Lower lobe of right lung (tissue), 2 donors: ENCODE data around the gene MOAP1. TPM values are rescaled to one million over a fixed set of nuclear protein-coding genes. Genes with fewer than 3 reads are reported as not detected.
"Not testable (repeated sequence)": the region's sequence is repeated elsewhere in the genome, so short reads cannot be mapped to it uniquely, and the experiment has no call there.

Source experiments
- ATAC-seq, 2 donors: fragments of 200-7000 bp; cut with Tn5 transposase; one replicate each; pipeline ENCODE4 v1.9.1; 2020 to 2022; ENCODE audit warnings: mild to moderate bottlenecking in 2 of 2, moderate library complexity in 2 of 2
- DNase-seq: peaks from one replicate; pipeline ENCODE4 v3.0.0-alpha.2; 2020
- H3K27ac ChIP-seq: fragments of 200-600 bp; one replicate; pipeline ENCODE4 v1.8.0; 2022
- H3K27me3 ChIP-seq: fragments of 200-600 bp; one replicate; pipeline ENCODE4 v1.8.0; 2022; ENCODE audit warnings: low read depth
- H3K36me3 ChIP-seq: fragments of 200-600 bp; one replicate; pipeline ENCODE4 v1.8.0; 2022; ENCODE audit warnings: mild to moderate bottlenecking
- H3K4me1 ChIP-seq: fragments of 200-600 bp; one replicate; pipeline ENCODE4 v1.8.0; 2022
- H3K4me3 ChIP-seq: fragments of 200-600 bp; one replicate; pipeline ENCODE4 v1.8.0; 2022; ENCODE audit warnings: mild to moderate bottlenecking
- H3K9me3 ChIP-seq: fragments of 200-600 bp; one replicate; pipeline ENCODE4 v1.8.0; 2022
- CTCF ChIP-seq: fragments of 200-600 bp; IDR thresholded peaks from one replicate; pipeline ENCODE4 v1.8.0; 2022; ENCODE audit warnings: antibody characterized with exemption, mild to moderate bottlenecking
- intact Hi-C: fragments of 100-400 bp; cut with DNase I; formaldehyde crosslinking; loops from one replicate; pipeline ENCODE4 v1.11.0; 2022
- total RNA-seq: library from RNA; stranded (reverse); fragmentation: NEBNext Ultra II Directional; extraction: Animal tissue kit (Norgen Biotek cat#: 25700); gene quantifications from one replicate; pipeline ENCODE4 v1.2.1, GENCODE V29; 2021
- donor health status: DM: no; HTN: yes; CAD: no; lungs with severe emphysema.

The MOAP1 gene
- total RNA-seq, 1 donor from 2014 or later, result 30.3 TPM

GRCh38 chr14:93183596-93184317 is 940 bp downstream of the MOAP1 start:
- Histone ChIP-seq H3K27ac (peak overlapping the region; percentile 98), H3K27me3 (no peaks in the 10 kb centered on the region), H3K9me3 (no peaks in the 10 kb centered on the region), H3K36me3 (peaks cover 44% of the 10 kb centered on the region), H3K4me1 (peaks cover 32% of the 10 kb centered on the region), H3K4me3 (peak overlapping the region; percentile 97)
- ATAC-seq (peak; percentile 15 to 40), DNase-seq (no peak)
- intact Hi-C loops, result no loop called here
- no peak for TF ChIP-seq CTCF

- ATAC-seq, result no peak
- intact Hi-C loops, result no loop called here
- TF ChIP-seq CTCF, result no peak
- Histone ChIP-seq H3K4me1 (no peaks in the 10 kb centered on the region), H3K27ac (no peak overlapping the region), H3K36me3 (no peaks in the 10 kb centered on the region), H3K9me3 (no peaks in the 10 kb centered on the region), H3K27me3 (no peaks in the 10 kb centered on the region), H3K4me3 (no peak overlapping the region)
- DNase-seq, result no peak
Measured at GRCh38 chr14:93175492-93175891, 9.2 kb downstream of the MOAP1 start.

GRCh38 chr14:93174731-93175130 is 10.0 kb downstream of the MOAP1 start:
- H3K4me3 ChIP-seq, DNase-seq, H3K4me1 ChIP-seq, H3K9me3 ChIP-seq, H3K27ac ChIP-seq, H3K36me3 ChIP-seq, ATAC-seq, intact Hi-C loops, H3K27me3 ChIP-seq: not testable (repeated sequence)

- intact Hi-C loops, result no loop called here
- no peaks in the 10 kb centered on the region for H3K36me3 ChIP-seq
- H3K4me1 ChIP-seq, result no peaks in the 10 kb centered on the region
- DNase-seq (no peak), ATAC-seq (no peak)
- H3K27ac ChIP-seq, result no peak overlapping the region
- H3K4me3 ChIP-seq, result no peak overlapping the region
- no peaks in the 10 kb centered on the region for H3K9me3 ChIP-seq
- TF ChIP-seq CTCF, result no peak
- H3K27me3 ChIP-seq, result no peaks in the 10 kb centered on the region
Measured at GRCh38 chr14:93173943-93174395, 10.7 kb downstream of the MOAP1 start.

GRCh38 chr14:93171376-93171775 is 13.3 kb downstream of the MOAP1 start:
- Histone ChIP-seq H3K9me3 (no peaks in the 10 kb centered on the region), H3K36me3 (no peaks in the 10 kb centered on the region), H3K27ac (no peak overlapping the region), H3K27me3 (no peaks in the 10 kb centered on the region), H3K4me1 (no peaks in the 10 kb centered on the region), H3K4me3 (no peak overlapping the region)
- no peak for TF ChIP-seq CTCF
- no peak for ATAC-seq
- intact Hi-C loops, result no loop called here
- no peak for DNase-seq

GRCh38 chr14:93170141-93170540 is 14.6 kb downstream of the MOAP1 start:
- H3K9me3 ChIP-seq, DNase-seq, H3K27me3 ChIP-seq, H3K4me1 ChIP-seq, intact Hi-C loops, H3K27ac ChIP-seq, H3K36me3 ChIP-seq, H3K4me3 ChIP-seq, ATAC-seq: not testable (repeated sequence)

- H3K4me3 ChIP-seq, H3K36me3 ChIP-seq, H3K27ac ChIP-seq, H3K9me3 ChIP-seq, DNase-seq, H3K4me1 ChIP-seq, intact Hi-C loops, ATAC-seq, H3K27me3 ChIP-seq: not testable (repeated sequence)
Measured at GRCh38 chr14:93169619-93170018, 15.1 kb downstream of the MOAP1 start.

- H3K27ac ChIP-seq, H3K27me3 ChIP-seq, intact Hi-C loops, ATAC-seq, H3K36me3 ChIP-seq, H3K4me3 ChIP-seq, DNase-seq, H3K9me3 ChIP-seq, H3K4me1 ChIP-seq: not testable (repeated sequence)
Measured at GRCh38 chr14:93168610-93169009, 16.1 kb downstream of the MOAP1 start.

GRCh38 chr14:93165271-93166265 is 19.1 kb downstream of the MOAP1 start:
- H3K27me3 ChIP-seq, H3K4me1 ChIP-seq, DNase-seq, H3K36me3 ChIP-seq, intact Hi-C loops, H3K9me3 ChIP-seq, H3K4me3 ChIP-seq, ATAC-seq, H3K27ac ChIP-seq: not testable (repeated sequence)
